Panc1 (cell line): ENCODE measurements around the gene DDA1. TPM values are rescaled to one million over a fixed set of nuclear protein-coding genes. Genes with fewer than 3 reads are reported as not detected.

Experiments
- ATAC-seq: fragments of 200-7000 bp; cut with Tn5 transposase; 2 replicates; pipeline ENCODE4 v1.9.1; 2020; ENCODE audit warnings: mild to moderate bottlenecking, moderate library complexity
- BruUV-seq: library from RNA; stranded (reverse); fragments of 400-500 nt; replicated peaks from 2 replicates; lab custom pipeline; 2021; lab: Mats Ljungman, UMichigan
- CTCF ChIA-PET: fragments of 300-600 bp; sonication (Branson Sonifier 250); formaldehyde crosslinking; loops from one replicate; lab custom pipeline; 2022; ENCODE audit warnings: antibody characterized with exemption; lab: Charles Lee
- POLR2A ChIA-PET: fragments of 300-600 bp; sonication (Branson Sonifier 250); formaldehyde crosslinking; loops from one replicate; lab custom pipeline; 2022; ENCODE audit warnings: antibody characterized with exemption; lab: Charles Lee
- DNase-seq: peaks from one replicate; pipeline ENCODE4 v3.0.0-alpha.2; 2010; ENCODE audit warnings: low read depth, low spot score
- H3K27ac ChIP-seq: 2 replicates; pipeline ENCODE4 v1.5.1; 2011; ENCODE audit warnings: mild to moderate bottlenecking, low read length, inconsistent platforms
- H3K27me3 ChIP-seq: fragments of 200-500 bp; sonication (Bioruptor generic); 2 replicates; pipeline ENCODE4 v1.6.0; 2014; ENCODE audit warnings: low read length, inconsistent platforms; ENCODE audit not compliant: control insufficient read depth, insufficient read depth
- H3K36me3 ChIP-seq: fragments of 200-500 bp; sonication (Bioruptor generic); 2 replicates; pipeline ENCODE4 v1.5.1; 2014; ENCODE audit warnings: inconsistent platforms, mild to moderate bottlenecking, low read length, moderate library complexity; ENCODE audit not compliant: control insufficient read depth, insufficient read depth
- H3K4me1 ChIP-seq: 2 replicates; pipeline ENCODE4 v1.5.1; 2011; ENCODE audit warnings: inconsistent platforms, mild to moderate bottlenecking, low read length, moderate library complexity; ENCODE audit not compliant: control insufficient read depth, insufficient read depth
- H3K4me3 ChIP-seq, 2 experiments: 2 replicates each; pipeline ENCODE4 v1.5.1; 2011 to 2012; ENCODE audit warnings: low read depth in 2 of 2, low read length in 2 of 2, mild to moderate bottlenecking in 2 of 2, inconsistent platforms in 1 of 2, moderate library complexity in 1 of 2
- H3K9me3 ChIP-seq: fragments of 200-500 bp; sonication (Bioruptor generic); 2 replicates; pipeline ENCODE4 v1.5.1; 2014; ENCODE audit warnings: low read depth, mild to moderate bottlenecking, inconsistent platforms, low read length, moderate library complexity; ENCODE audit not compliant: control insufficient read depth, insufficient read depth
- CTCF ChIP-seq: fragments of 450-650 bp; IDR thresholded peaks from 2 replicates; pipeline ENCODE4 v1.5.1; 2017; ENCODE audit warnings: mild to moderate bottlenecking
- POLR2AphosphoS5 ChIP-seq: IDR thresholded peaks from 2 replicates; pipeline ENCODE4 v1.6.1; 2012; ENCODE audit warnings: mild to moderate bottlenecking, low read depth, low read length, moderate library complexity
- SIN3A ChIP-seq: IDR thresholded peaks from 2 replicates; pipeline ENCODE4 v1.6.1; 2012; ENCODE audit warnings: low read depth, mild to moderate bottlenecking, low read length, moderate library complexity, borderline replicate concordance; ENCODE audit not compliant: insufficient read depth
- TCF7L2 ChIP-seq: IDR thresholded peaks from 2 replicates; pipeline ENCODE4 v1.6.1; 2011; ENCODE audit warnings: mild to moderate bottlenecking, low read depth, low read length, inconsistent platforms
- in situ Hi-C: cut with HindIII; loops from 2 replicates; pipeline ENCODE4 v1.10.0; 2016; ENCODE audit warnings: low sequenced_read_pairs, low pct_unique_long_range_greater_than_20kb
- intact Hi-C: fragments of 100-400 bp; cut with micrococcal nuclease; formaldehyde crosslinking; loops from one replicate; pipeline ENCODE4 v1.10.0; 2022; ENCODE audit not compliant: unreplicated experiment
- total RNA-seq: library from RNA; stranded (reverse); gene quantifications from one replicate; pipeline ENCODE4 v1.2.1, GENCODE V29; 2021; ENCODE audit not compliant: unreplicated experiment
- TF ChIP-seq, protein P1 (sequence below), 2 experiments: IDR thresholded peaks; 2 replicates each; pipeline ENCODE4 v1.6.1; 2011 to 2012; ENCODE audit warnings: low read depth in 2 of 2, control low read depth in 1 of 2, low read length in 1 of 2, mild to moderate bottlenecking in 1 of 2, moderate library complexity in 1 of 2; ENCODE audit not compliant: insufficient read depth in 1 of 2

Gene DDA1
- total RNA-seq, 1 experiment from 2014 or later: 56.0 TPM

GRCh38 chr19:17283504-17283996 lies 25.8 kb upstream of the DDA1 start:
- no peak overlapping the region for H3K27ac ChIP-seq
- TF ChIP-seq TCF7L2 (no peak), SIN3A (no peak), CTCF (no peak), POLR2AphosphoS5 (no peak)
- TF ChIP-seq, protein P1, sequence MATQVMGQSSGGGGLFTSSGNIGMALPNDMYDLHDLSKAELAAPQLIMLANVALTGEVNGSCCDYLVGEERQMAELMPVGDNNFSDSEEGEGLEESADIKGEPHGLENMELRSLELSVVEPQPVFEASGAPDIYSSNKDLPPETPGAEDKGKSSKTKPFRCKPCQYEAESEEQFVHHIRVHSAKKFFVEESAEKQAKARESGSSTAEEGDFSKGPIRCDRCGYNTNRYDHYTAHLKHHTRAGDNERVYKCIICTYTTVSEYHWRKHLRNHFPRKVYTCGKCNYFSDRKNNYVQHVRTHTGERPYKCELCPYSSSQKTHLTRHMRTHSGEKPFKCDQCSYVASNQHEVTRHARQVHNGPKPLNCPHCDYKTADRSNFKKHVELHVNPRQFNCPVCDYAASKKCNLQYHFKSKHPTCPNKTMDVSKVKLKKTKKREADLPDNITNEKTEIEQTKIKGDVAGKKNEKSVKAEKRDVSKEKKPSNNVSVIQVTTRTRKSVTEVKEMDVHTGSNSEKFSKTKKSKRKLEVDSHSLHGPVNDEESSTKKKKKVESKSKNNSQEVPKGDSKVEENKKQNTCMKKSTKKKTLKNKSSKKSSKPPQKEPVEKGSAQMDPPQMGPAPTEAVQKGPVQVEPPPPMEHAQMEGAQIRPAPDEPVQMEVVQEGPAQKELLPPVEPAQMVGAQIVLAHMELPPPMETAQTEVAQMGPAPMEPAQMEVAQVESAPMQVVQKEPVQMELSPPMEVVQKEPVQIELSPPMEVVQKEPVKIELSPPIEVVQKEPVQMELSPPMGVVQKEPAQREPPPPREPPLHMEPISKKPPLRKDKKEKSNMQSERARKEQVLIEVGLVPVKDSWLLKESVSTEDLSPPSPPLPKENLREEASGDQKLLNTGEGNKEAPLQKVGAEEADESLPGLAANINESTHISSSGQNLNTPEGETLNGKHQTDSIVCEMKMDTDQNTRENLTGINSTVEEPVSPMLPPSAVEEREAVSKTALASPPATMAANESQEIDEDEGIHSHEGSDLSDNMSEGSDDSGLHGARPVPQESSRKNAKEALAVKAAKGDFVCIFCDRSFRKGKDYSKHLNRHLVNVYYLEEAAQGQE (IDR thresholded peaks at IDR 0.05; ENCODE audit: insufficient read depth in 1 of 2, low read depth in 2 of 2, low read length in 1 of 2): no peak
- DNase-seq (no peak), ATAC-seq (no peak)
- H3K27me3 ChIP-seq: no peaks in the 10 kb centered on the region
- no peaks in the 10 kb centered on the region for H3K4me1 ChIP-seq
- no TSS peak for BruUV-seq
- POLR2A ChIA-PET: no interaction called here
- no peaks in the 10 kb centered on the region for H3K9me3 ChIP-seq
- in situ Hi-C loops: no loop called here
- no peak overlapping the region for H3K4me3 ChIP-seq
- intact Hi-C loops: loop anchor here (10.0 kb wide), 1 partner anchor 59 kb away; the partner anchor contains the start of gene OCEL1
- H3K36me3 ChIP-seq: no peaks in the 10 kb centered on the region
- CTCF ChIA-PET: interaction anchor here (1.2 to 1.3 kb wide), 2 partner anchors 17 to 24 kb away, joined by 3 to 4 read pairs; no protein-coding TSS in a partner anchor

- ATAC-seq (no peak), DNase-seq (no peak)
- Histone ChIP-seq H3K36me3 (no peaks in the 10 kb centered on the region), H3K4me3 (no peak overlapping the region), H3K27ac (no peak overlapping the region), H3K9me3 (no peaks in the 10 kb centered on the region), H3K4me1 (no peaks in the 10 kb centered on the region), H3K27me3 (no peaks in the 10 kb centered on the region)
- intact Hi-C loops: loop anchor here (10.0 kb wide), 1 partner anchor 61 kb away; the partner anchor contains the start of gene OCEL1
- CTCF ChIA-PET: interaction anchor here (0.6 to 0.7 kb wide), 2 partner anchors 41 to 145 kb away, joined by 3 read pairs; no protein-coding TSS in a partner anchor
- TF ChIP-seq, protein P1 (IDR thresholded peaks at IDR 0.05; ENCODE audit: insufficient read depth in 1 of 2, low read depth in 2 of 2, low read length in 1 of 2): no peak
- TF ChIP-seq TCF7L2: no peak
- no peak for TF ChIP-seq CTCF
- no peak for TF ChIP-seq POLR2AphosphoS5
- no peak for TF ChIP-seq SIN3A
- POLR2A ChIA-PET: no interaction called here
- in situ Hi-C loops: no loop called here
- BruUV-seq: no TSS peak
Measured at GRCh38 chr19:17285415-17286135, 23.8 kb upstream of the DDA1 start.
